ENCODE measurements around the gene VEGFB. TPM values are rescaled to one million over a fixed set of nuclear protein-coding genes. Genes with fewer than 3 reads are reported as not detected.

VEGFB gene
- total RNA-seq, 1 experiment from 2014 or later, result 47.5 TPM

GRCh38 chr11:64248578-64248977, 14.2 kb downstream of the VEGFB start (continued):
- TF ChIP-seq YY1 (IDR thresholded peaks at IDR 0.05; ENCODE audit: extremely low read depth, insufficient replicate concordance, low read depth, low read length) (no peak), EZH2phosphoT487 (IDR thresholded peaks at IDR 0.05; ENCODE audit: borderline replicate concordance) (no peak), REST (IDR thresholded peaks at IDR 0.05; ENCODE audit: low read depth) (no peak), SRF (IDR thresholded peaks at IDR 0.05; ENCODE audit: low read depth) (no peak), JUND (IDR thresholded peaks at IDR 0.05) (no peak)

DNA sequence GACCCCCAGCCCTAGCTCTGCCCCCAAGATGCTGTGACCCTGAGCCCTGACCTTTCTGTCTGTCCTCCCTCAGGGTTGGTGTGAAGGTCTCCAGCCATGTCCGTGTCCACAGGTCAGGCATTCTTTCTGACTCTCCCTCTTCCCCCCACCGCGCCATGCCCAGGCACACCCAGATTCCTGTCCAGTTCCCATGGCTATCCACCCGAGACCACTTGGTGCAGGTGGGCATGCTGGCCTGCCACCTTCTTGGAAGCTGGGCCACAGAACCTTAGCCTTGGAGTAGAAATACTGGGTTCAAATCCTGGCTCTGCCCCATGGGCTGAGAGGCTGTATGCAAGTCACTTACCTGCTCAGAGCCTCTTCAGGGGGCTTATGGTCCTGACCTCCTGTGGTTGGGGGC, 14.7 kb downstream of the VEGFB start:
- H3K36me3 ChIP-seq (ENCODE audit: control insufficient read depth in 1 of 2, insufficient read depth in 2 of 2, low read length in 2 of 2), result peaks cover 0 to 2% of the 10 kb centered on the region in 2 experiments; a peak in 1 of 4 replicates
- H3K27ac ChIP-seq (ENCODE audit: low read depth, low read length), result peak overlapping the region; percentile 94; the same call in 1 of the 2 replicates
- no peaks in the 10 kb centered on the region for H3K9me2 ChIP-seq (ENCODE audit: insufficient read depth)
- H4K20me1 ChIP-seq (ENCODE audit: insufficient read depth), result no peaks in the 10 kb centered on the region
- H2AFZ ChIP-seq (ENCODE audit: low read depth, low read length, poor library complexity, severe bottlenecking), result no peak overlapping the region
- no TSS peak for BruUV-seq (replicated peaks)
- no peak overlapping the region for H3K4me2 ChIP-seq (ENCODE audit: low read length)
- peaks cover 50% of the 10 kb centered on the region for H3K79me2 ChIP-seq (ENCODE audit: insufficient read depth, low read length)
- no peak overlapping the region for H3K9ac ChIP-seq (ENCODE audit: low read length)
- H3K4me3 ChIP-seq (replicated peaks in 1 of 2; ENCODE audit: low read depth in 1 of 2, low read length in 2 of 2), result no peak overlapping the region
- H3K27me3 ChIP-seq (ENCODE audit: insufficient read depth, low read length), result no peaks in the 10 kb centered on the region
- H3K4me1 ChIP-seq (ENCODE audit: control insufficient read depth in 1 of 2, insufficient read depth in 2 of 2, low read length in 2 of 2), result peaks cover 29 to 73% of the 10 kb centered on the region in 2 experiments
- H3K9me3 ChIP-seq (ENCODE audit: control insufficient read depth in 1 of 2, insufficient read depth in 1 of 2, low read depth in 1 of 2, low read length in 2 of 2), result no peaks in the 10 kb centered on the region
- no peak for DNase-seq (ENCODE audit: low read depth, low spot score)
- ATAC-seq, result no peak
- RAD21 ChIA-PET (ENCODE audit: low non-redundant PET in 1 of 2, low total read pairs in 2 of 2, uncharacterized antibody in 2 of 2, unreplicated experiment in 2 of 2), result no interaction called here
- CTCF ChIA-PET, result interaction anchor here (1.1 to 1.9 kb wide), 2 partner anchors 9 to 107 kb away, joined by 3 to 4 read pairs; no protein-coding TSS in a partner anchor
- POLR2A ChIA-PET, result interaction anchor here (1.4 to 1.6 kb wide), 3 partner anchors 8 to 69 kb away, joined by 3 to 6 read pairs (median 4); partner anchors contain the start of genes FKBP2 and PRDX5
- intact Hi-C loops (cut with micrococcal nuclease), result no loop called here
- TF ChIP-seq REST (IDR thresholded peaks at IDR 0.05; ENCODE audit: low read depth) (no peak), CEBPB (IDR thresholded peaks at IDR 0.05; ENCODE audit: low read depth) (no peak), EZH2 (IDR thresholded peaks at IDR 0.05) (no peak), ELF1 (IDR thresholded peaks at IDR 0.05; ENCODE audit: borderline replicate concordance, low read depth) (no peak), ATF3 (IDR thresholded peaks at IDR 0.05) (no peak), FOSL1 (IDR thresholded peaks at IDR 0.05; ENCODE audit: low read depth) (no peak), ZFX (IDR thresholded peaks at IDR 0.05) (no peak), POLR2A (IDR thresholded peaks at IDR 0.05; ENCODE audit: borderline replicate concordance, extremely low read depth, insufficient read depth, insufficient read length) (no peak), SP1 (IDR thresholded peaks at IDR 0.05; ENCODE audit: low read depth) (no peak), ZNF274 (IDR thresholded peaks at IDR 0.05; ENCODE audit: low read depth, low read length) (no peak)
- TF ChIP-seq, protein P1, sequence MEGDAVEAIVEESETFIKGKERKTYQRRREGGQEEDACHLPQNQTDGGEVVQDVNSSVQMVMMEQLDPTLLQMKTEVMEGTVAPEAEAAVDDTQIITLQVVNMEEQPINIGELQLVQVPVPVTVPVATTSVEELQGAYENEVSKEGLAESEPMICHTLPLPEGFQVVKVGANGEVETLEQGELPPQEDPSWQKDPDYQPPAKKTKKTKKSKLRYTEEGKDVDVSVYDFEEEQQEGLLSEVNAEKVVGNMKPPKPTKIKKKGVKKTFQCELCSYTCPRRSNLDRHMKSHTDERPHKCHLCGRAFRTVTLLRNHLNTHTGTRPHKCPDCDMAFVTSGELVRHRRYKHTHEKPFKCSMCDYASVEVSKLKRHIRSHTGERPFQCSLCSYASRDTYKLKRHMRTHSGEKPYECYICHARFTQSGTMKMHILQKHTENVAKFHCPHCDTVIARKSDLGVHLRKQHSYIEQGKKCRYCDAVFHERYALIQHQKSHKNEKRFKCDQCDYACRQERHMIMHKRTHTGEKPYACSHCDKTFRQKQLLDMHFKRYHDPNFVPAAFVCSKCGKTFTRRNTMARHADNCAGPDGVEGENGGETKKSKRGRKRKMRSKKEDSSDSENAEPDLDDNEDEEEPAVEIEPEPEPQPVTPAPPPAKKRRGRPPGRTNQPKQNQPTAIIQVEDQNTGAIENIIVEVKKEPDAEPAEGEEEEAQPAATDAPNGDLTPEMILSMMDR (IDR thresholded peaks at IDR 0.05 in 2 of 3, conservative IDR thresholded peaks at IDR 0.05 in 1 of 3; ENCODE audit: borderline replicate concordance in 1 of 3, insufficient read depth in 1 of 3, low read depth in 2 of 3, low read length in 2 of 3), result no peak
